Stimulated activated CD4-positive, alpha-beta T cell treated with anti-CD3 and anti-CD28 coated beads, Interleukin-2, amount 100 ng/mL, for 4 hours (primary cell): ENCODE data around the gene CDK9.
"Not testable (repeated sequence)": the region's sequence is repeated elsewhere in the genome, so short reads cannot be mapped to it uniquely, and the experiment has no call there.

Experiments
- DNase-seq: peaks from one replicate; pipeline ENCODE4 v3.0.0-alpha.2; 2020; ENCODE audit warnings: low read depth

Gene CDK9

GRCh38 chr9:127785933-127786772 is at the start of gene CDK9:
Gene CDK9, plus strand, starts transcription at chr9:127786034. Its CDS starts 115 bp downstream, at chr9:127786149.
- peak; percentile 90 for DNase-seq

- DNase-seq: no peak
Measured at GRCh38 chr9:127738666-127739065, 47.2 kb upstream of the CDK9 start.

- DNase-seq: no peak
Measured at GRCh38 chr9:127739614-127740330, 46.1 kb upstream of the CDK9 start.

GRCh38 chr9:127741831-127742434 is 43.9 kb upstream of the CDK9 start:
- DNase-seq: no peak

- DNase-seq: no peak
Measured at GRCh38 chr9:127742435-127743088, 43.3 kb upstream of the CDK9 start.

- DNase-seq: no peak
Measured at GRCh38 chr9:127744398-127745110, 41.3 kb upstream of the CDK9 start.

GRCh38 chr9:127746959-127747569 is 38.8 kb upstream of the CDK9 start:
- DNase-seq: no peak

GRCh38 chr9:127749090-127749787 is 36.6 kb upstream of the CDK9 start:
- DNase-seq: no peak

- DNase-seq: no peak
Measured at GRCh38 chr9:127751269-127752054, 34.4 kb upstream of the CDK9 start.

- DNase-seq: no peak
Measured at GRCh38 chr9:127753148-127753547, 32.7 kb upstream of the CDK9 start.

GRCh38 chr9:127753622-127754021 is 32.2 kb upstream of the CDK9 start:
- no peak for DNase-seq

- no peak for DNase-seq
Measured at GRCh38 chr9:127754099-127755060, 31.5 kb upstream of the CDK9 start.

- DNase-seq: no peak
Measured at GRCh38 chr9:127755061-127756060, 30.5 kb upstream of the CDK9 start.

- no peak for DNase-seq
Measured at GRCh38 chr9:127756233-127756632, 29.6 kb upstream of the CDK9 start.

- not testable (repeated sequence) for DNase-seq
Measured at GRCh38 chr9:127756776-127757175, 29.1 kb upstream of the CDK9 start.

- no peak for DNase-seq
Measured at GRCh38 chr9:127758843-127759242, 27.0 kb upstream of the CDK9 start.

- no peak for DNase-seq
Measured at GRCh38 chr9:127761061-127761460, 24.8 kb upstream of the CDK9 start.
